Metanephros (tissue), 2 donors: ENCODE data around the gene TNRC6C. TPM values are rescaled to one million over a fixed set of nuclear protein-coding genes. Genes with fewer than 3 reads are reported as not detected.

Experiments
- small RNA-seq: library from RNA; depleted of rRNA; stranded (forward); fragments of <200 nt; gene quantifications from one replicate; pipeline ENCODE3, GENCODE V24; 2014; ENCODE audit warnings: low replicate concordance
- total RNA-seq: library from RNA; depleted of rRNA; stranded (reverse); fragments of >200 nt; gene quantifications from one replicate; pipeline ENCODE4 v1.2.3, GENCODE V29; 2014

Gene TNRC6C, protein sequence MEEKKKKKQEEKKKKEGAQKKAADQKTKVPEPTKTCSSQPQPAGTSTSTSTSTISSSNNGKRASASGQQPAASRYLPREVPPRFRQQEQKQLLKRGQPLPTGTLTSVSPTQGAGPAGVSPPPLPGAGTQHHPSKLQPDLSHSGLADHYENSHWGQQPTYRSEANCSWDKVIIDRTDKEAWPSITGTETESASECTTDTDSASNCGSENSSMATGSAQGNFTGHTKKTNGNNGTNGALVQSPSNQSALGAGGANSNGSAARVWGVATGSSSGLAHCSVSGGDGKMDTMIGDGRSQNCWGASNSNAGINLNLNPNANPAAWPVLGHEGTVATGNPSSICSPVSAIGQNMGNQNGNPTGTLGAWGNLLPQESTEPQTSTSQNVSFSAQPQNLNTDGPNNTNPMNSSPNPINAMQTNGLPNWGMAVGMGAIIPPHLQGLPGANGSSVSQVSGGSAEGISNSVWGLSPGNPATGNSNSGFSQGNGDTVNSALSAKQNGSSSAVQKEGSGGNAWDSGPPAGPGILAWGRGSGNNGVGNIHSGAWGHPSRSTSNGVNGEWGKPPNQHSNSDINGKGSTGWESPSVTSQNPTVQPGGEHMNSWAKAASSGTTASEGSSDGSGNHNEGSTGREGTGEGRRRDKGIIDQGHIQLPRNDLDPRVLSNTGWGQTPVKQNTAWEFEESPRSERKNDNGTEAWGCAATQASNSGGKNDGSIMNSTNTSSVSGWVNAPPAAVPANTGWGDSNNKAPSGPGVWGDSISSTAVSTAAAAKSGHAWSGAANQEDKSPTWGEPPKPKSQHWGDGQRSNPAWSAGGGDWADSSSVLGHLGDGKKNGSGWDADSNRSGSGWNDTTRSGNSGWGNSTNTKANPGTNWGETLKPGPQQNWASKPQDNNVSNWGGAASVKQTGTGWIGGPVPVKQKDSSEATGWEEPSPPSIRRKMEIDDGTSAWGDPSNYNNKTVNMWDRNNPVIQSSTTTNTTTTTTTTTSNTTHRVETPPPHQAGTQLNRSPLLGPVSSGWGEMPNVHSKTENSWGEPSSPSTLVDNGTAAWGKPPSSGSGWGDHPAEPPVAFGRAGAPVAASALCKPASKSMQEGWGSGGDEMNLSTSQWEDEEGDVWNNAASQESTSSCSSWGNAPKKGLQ (N-terminal part only)
- total RNA-seq: 25.2 TPM

GRCh38 chr17:77957857-77958715 is at the start of gene TNRC6C:
Gene TNRC6C, plus strand, starts transcription at chr17:77958703. Its CDS starts 45,504 bp downstream, at chr17:78004207.

GRCh38 chr17:78128551-78129350 is 170.2 kb downstream of the TNRC6C start, which contains the start of gene TMC6:
Gene TMC6, minus strand, starts transcription at chr17:78128755. Its CDS starts 1,923 bp downstream, at chr17:78126832.

GRCh38 chr17:78130437-78131101 is 172.1 kb downstream of the TNRC6C start, which contains the start of gene TMC8:
Gene TMC8, plus strand, starts transcription at chr17:78130771. Its CDS starts 818 bp downstream, at chr17:78131589.

Small RNAs within 50 kb of the gene (small RNA-seq; reads per million reads assigned to genes)
- 0.09 reads per million for gene RNU1-80P
- not detected for gene RNU6-625P

Other genes starting within 250 kb of the TNRC6C start
- gene TMC6, start 170.1 kb downstream of the TNRC6C start, total RNA-seq: 34.9 TPM
- 8.7 TPM for gene TMC8, start 172.1 kb downstream of the TNRC6C start, total RNA-seq
- gene C17orf99, start 187.7 kb downstream of the TNRC6C start, total RNA-seq: 4.2 TPM
- 53.0 TPM for gene SYNGR2, start 209.9 kb downstream of the TNRC6C start, total RNA-seq
- gene TK1, start 228.3 kb downstream of the TNRC6C start, total RNA-seq: 23.9 TPM
- 43.0 TPM for gene AFMID, start 228.7 kb downstream of the TNRC6C start, total RNA-seq